ENCODE measurements around the gene ZNF804B. TPM values are rescaled to one million over a fixed set of nuclear protein-coding genes. Genes with fewer than 3 reads are reported as not detected.

Gene ZNF804B
- total RNA-seq, 2 experiments from 2014 or later = not detected

DNA sequence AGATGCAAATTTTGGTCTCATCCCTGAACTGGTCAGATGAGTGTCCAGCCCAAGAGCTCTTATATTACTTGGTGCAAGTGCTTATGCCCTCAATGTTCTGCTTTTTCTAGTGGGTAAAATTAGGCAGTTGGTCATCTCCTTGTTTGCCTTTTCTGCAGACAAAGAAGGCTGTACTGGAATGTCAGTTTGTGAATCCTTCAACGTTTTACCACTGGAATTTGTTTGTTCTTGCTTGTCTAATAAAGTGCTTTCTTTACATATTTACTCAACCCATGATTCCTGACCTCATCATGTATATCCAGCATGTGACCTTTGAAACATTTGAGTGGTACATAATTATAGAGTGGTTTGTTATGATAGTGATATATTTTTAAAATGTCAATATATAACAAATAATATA is 268.3 kb downstream of the ZNF804B start:
- no peak for DNase-seq
- no peaks in the 10 kb centered on the region for H3K36me3 Mint-ChIP-seq (ENCODE audit: low read depth)
- H3K4me3 Mint-ChIP-seq = no peak overlapping the region
- ChIA-PET CTCF (interaction anchor here (0.6 kb wide), 1 partner anchor 19 kb away, joined by 3 read pairs; no protein-coding TSS in a partner anchor), POLR2A (no interaction called here)
- no peaks in the 10 kb centered on the region for H3K9me3 Mint-ChIP-seq
- H3K27ac Mint-ChIP-seq = no peak overlapping the region
- no peaks in the 10 kb centered on the region for H3K4me1 Mint-ChIP-seq
- H3K27me3 Mint-ChIP-seq = no peaks in the 10 kb centered on the region

DNA sequence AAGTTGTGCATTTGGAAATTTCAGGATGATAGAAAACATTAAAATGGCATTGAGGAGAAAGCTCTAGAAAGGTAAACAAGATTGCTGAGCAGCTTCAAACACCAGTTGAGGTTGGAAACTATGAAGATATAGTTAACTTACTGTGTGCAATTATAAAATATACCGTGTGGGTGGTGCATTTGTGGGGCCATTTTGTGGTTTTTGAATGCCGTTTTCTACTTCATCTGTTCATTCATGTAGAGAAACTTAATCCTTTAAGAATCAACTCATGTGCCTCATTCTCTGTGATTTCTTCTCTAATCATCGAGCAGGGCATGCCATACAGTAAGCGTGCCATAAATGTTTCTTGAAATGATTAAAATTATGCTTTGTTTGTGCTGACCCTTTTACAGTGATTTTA is 268.8 kb downstream of the ZNF804B start:
- ChIA-PET POLR2A (no interaction called here), CTCF (no interaction called here)
- DNase-seq = no peak
- H3K4me1 Mint-ChIP-seq = no peaks in the 10 kb centered on the region
- H3K4me3 Mint-ChIP-seq = no peak overlapping the region
- no peaks in the 10 kb centered on the region for H3K27me3 Mint-ChIP-seq
- H3K27ac Mint-ChIP-seq = no peak overlapping the region
- no peaks in the 10 kb centered on the region for H3K9me3 Mint-ChIP-seq
- no peaks in the 10 kb centered on the region for H3K36me3 Mint-ChIP-seq (ENCODE audit: low read depth)

DNA sequence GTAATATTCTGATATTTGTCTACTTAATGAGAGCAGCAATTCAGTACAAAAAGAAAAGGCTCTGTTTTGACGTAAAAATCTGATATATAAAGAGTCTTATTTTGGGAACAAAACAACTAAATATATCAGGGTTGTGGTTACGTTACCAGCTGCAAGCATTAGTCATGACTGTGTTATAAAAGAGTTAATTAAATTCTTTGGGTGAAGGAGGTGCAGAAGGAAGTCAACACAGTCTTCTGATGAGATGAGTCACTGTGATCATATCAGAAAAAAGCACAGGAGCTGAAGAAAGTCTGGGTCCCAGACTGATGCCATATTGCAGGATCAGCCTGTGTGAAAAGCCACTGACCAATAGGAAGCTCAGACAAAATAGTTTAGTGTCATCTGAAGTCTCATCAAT is 270.4 kb downstream of the ZNF804B start:
- H3K36me3 Mint-ChIP-seq (ENCODE audit: low read depth) = no peaks in the 10 kb centered on the region
- H3K4me3 Mint-ChIP-seq = no peak overlapping the region
- DNase-seq = no peak
- no peak overlapping the region for H3K27ac Mint-ChIP-seq
- ChIA-PET CTCF (no interaction called here), POLR2A (no interaction called here)
- no peaks in the 10 kb centered on the region for H3K9me3 Mint-ChIP-seq
- H3K4me1 Mint-ChIP-seq = no peaks in the 10 kb centered on the region
- H3K27me3 Mint-ChIP-seq = no peaks in the 10 kb centered on the region

DNA sequence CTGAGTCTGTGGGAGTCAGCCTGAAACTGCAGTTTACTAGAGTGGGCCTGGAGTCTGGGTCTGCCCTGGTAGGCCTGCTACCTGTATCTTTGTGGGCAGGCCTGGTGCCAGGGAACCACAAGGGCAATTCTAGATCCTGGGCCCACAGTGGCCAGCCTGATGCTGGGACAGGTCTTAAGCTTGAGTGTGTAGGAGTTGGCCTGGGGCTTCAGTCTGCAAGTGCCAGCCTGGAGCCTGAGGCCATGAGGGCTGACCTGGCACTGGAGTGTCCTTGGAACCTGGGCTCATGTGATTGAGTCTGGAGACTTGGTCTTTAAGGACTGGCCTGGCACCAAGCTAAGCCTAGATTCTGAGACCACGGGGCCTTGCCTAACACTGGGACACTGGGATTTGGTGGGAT is 281.7 kb downstream of the ZNF804B start:
- POLR2A ChIA-PET = no interaction called here
- Mint-ChIP-seq H3K4me1 (no peaks in the 10 kb centered on the region), H3K4me3 (no peak overlapping the region), H3K9me3 (peaks cover 10% of the 10 kb centered on the region), H3K36me3 (ENCODE audit: low read depth) (no peaks in the 10 kb centered on the region), H3K27me3 (no peaks in the 10 kb centered on the region), H3K27ac (no peak overlapping the region)
- CTCF ChIA-PET = no interaction called here
- no peak for DNase-seq

DNA sequence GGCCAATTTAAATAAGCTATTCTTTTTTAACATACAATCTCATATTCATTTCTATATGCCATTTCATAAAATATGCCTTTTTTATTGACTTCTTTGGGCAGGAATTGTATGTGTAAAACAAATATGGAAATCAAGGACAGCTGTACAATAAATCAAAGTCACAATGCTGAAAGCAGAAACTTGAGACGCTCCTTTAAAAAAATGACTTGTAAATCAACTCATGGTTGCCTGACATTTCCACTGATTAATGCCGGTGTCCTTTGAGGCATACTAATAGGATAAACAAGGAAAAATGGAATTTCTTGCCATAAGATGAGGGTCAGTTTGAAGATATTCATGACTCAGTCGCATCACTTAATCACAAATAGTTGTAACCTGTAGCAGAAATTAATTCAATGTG is 283.4 kb downstream of the ZNF804B start:
- Mint-ChIP-seq H3K9me3 (peaks cover 10% of the 10 kb centered on the region), H3K36me3 (ENCODE audit: low read depth) (no peaks in the 10 kb centered on the region), H3K27me3 (no peaks in the 10 kb centered on the region), H3K4me1 (no peaks in the 10 kb centered on the region), H3K27ac (no peak overlapping the region), H3K4me3 (no peak overlapping the region)
- CTCF ChIA-PET = no interaction called here
- no peak for DNase-seq
- POLR2A ChIA-PET = no interaction called here

DNA sequence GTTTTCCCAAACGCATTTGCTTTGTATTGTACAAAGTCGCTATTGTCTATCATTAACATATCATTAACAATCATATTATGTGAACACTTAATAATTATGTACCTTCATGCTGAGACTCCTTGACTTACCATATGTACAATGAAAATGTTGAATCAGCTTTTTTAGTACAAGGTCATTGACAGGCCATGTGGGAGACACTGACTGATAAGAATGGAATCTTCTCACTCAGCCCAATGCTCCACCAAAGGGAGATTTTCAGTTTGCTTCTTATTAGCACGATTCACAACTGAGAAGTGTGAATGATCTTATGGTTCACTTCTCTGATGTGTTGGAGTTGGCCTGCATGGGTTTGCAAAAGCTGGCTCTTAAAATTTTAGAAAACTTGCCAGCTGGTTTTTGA is 289.5 kb downstream of the ZNF804B start:
- no peaks in the 10 kb centered on the region for H3K36me3 Mint-ChIP-seq (ENCODE audit: low read depth)
- H3K27me3 Mint-ChIP-seq = no peaks in the 10 kb centered on the region
- no peak for DNase-seq
- no peaks in the 10 kb centered on the region for H3K4me1 Mint-ChIP-seq
- ChIA-PET POLR2A (no interaction called here), CTCF (no interaction called here)
- H3K4me3 Mint-ChIP-seq = no peak overlapping the region
- H3K9me3 Mint-ChIP-seq = peaks cover 3% of the 10 kb centered on the region
- no peak overlapping the region for H3K27ac Mint-ChIP-seq

DNA sequence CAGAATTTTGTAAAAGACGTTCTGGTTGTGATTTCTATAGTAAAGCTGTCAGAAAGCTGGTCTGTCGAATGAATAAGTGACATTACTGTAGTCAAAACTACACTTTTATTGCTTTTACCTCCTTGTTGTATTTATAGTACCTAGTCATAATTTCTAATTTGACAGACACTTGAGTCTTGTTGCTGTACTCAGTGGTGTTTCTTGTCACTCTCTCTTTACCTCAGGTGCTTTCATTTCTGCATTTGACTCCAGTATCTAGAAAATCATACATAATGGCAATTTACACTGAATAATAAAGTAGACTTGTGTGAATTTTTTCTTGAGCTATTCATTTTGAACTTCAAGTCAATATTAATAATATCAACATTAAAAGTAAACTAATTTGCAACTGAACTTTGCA is 293.6 kb downstream of the ZNF804B start:
- ChIA-PET POLR2A (no interaction called here), CTCF (no interaction called here)
- Mint-ChIP-seq H3K9me3 (no peaks in the 10 kb centered on the region), H3K36me3 (ENCODE audit: low read depth) (no peaks in the 10 kb centered on the region), H3K27ac (no peak overlapping the region), H3K4me3 (no peak overlapping the region), H3K4me1 (no peaks in the 10 kb centered on the region), H3K27me3 (no peaks in the 10 kb centered on the region)
- DNase-seq = no peak

DNA sequence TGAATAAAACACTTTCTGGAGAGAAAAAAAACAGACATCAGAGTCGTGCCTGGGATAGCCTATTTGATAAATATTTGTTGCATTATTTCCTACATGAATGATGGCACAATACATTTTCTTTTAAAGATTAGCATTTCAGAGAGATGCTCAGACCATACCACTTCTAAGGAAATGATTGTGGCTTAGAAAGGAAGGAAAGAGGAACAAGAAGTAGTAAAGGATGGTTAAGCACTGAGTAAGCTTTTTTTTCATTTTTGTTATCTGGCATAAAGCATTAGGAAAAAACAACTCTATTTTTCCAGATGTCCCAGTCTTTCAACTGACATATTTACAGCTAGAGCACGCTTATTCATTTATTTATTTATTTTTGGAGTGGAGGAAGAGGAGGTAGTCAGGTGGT is 294.9 kb downstream of the ZNF804B start:
- Mint-ChIP-seq H3K27ac (no peak overlapping the region), H3K4me1 (no peaks in the 10 kb centered on the region), H3K27me3 (no peaks in the 10 kb centered on the region), H3K4me3 (no peak overlapping the region), H3K36me3 (ENCODE audit: low read depth) (no peaks in the 10 kb centered on the region), H3K9me3 (no peaks in the 10 kb centered on the region)
- DNase-seq = no peak
- ChIA-PET CTCF (no interaction called here), POLR2A (no interaction called here)

DNA sequence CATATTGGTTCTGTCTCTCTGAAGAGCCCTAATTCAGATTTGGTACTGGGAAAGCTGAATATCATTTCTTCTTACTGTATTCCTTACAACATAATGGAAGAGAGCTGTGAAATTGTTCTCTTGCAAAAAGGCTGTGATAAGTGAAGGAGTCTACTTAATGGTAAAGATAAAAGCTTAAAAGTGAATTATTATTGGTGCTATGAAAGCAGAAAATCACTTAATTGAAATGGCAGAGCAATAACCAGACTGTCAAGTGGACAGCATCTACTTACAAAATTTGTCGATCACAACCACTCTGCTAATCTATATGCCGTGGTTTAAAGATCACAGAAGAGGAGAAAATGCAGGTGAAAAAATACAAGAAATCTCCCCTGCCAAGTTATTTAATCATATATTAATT is 300.7 kb downstream of the ZNF804B start:
- H3K27ac Mint-ChIP-seq = no peak overlapping the region
- H3K4me1 Mint-ChIP-seq = no peaks in the 10 kb centered on the region
- CTCF ChIA-PET = no interaction called here
- DNase-seq = no peak
- no peaks in the 10 kb centered on the region for H3K36me3 Mint-ChIP-seq (ENCODE audit: low read depth)
- no peak overlapping the region for H3K4me3 Mint-ChIP-seq
- POLR2A ChIA-PET = no interaction called here
- H3K27me3 Mint-ChIP-seq = no peaks in the 10 kb centered on the region
- H3K9me3 Mint-ChIP-seq = no peaks in the 10 kb centered on the region

DNA sequence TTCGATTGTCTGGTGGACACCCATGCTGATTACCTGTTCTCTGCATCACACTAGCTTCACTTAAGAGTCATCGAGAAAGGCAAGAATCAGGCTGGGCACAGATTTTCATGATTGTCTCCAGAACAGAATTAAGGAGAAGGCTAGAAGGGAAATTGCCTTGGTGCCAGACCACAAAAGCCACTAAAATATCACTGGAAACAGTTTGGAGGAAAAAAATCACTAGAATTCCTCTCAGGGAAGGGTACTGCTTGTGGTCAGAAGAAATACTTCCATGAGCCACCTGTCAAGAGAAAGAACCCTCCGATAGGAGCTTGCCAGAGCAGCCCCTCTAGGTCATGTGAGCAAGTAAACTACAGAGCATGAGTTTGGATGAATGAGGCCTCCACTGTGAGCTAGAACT is 305.3 kb downstream of the ZNF804B start:
- no peaks in the 10 kb centered on the region for H3K27me3 Mint-ChIP-seq
- H3K4me3 Mint-ChIP-seq = no peak overlapping the region
- no peak for DNase-seq
- H3K36me3 Mint-ChIP-seq (ENCODE audit: low read depth) = no peaks in the 10 kb centered on the region
- H3K27ac Mint-ChIP-seq = no peak overlapping the region
- no peaks in the 10 kb centered on the region for H3K4me1 Mint-ChIP-seq
- H3K9me3 Mint-ChIP-seq = no peaks in the 10 kb centered on the region
- ChIA-PET POLR2A (no interaction called here), CTCF (no interaction called here)

DNA sequence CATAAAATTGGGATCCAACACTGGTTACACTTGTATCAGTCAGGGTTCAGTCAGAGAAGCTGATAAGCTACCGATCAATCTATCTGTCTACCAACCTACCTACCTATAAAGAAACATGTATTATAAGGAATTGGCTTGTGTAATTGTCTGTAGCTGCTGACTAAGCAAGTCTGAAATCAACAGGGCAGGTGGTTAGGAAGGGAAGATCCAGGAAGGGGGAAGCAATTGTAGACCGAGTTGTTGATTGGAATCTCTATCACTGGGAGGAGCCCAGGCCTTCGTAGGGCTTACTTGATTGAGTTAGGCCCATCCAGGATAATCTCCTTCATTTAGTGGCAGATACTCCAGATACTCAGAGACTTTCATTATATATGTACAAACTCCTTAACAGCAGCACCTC is 307.5 kb downstream of the ZNF804B start:
- Mint-ChIP-seq H3K4me1 (no peaks in the 10 kb centered on the region), H3K27ac (no peak overlapping the region), H3K27me3 (no peaks in the 10 kb centered on the region), H3K36me3 (ENCODE audit: low read depth) (no peaks in the 10 kb centered on the region), H3K4me3 (no peak overlapping the region), H3K9me3 (no peaks in the 10 kb centered on the region)
- DNase-seq = no peak
- ChIA-PET POLR2A (no interaction called here), CTCF (no interaction called here)

DNA sequence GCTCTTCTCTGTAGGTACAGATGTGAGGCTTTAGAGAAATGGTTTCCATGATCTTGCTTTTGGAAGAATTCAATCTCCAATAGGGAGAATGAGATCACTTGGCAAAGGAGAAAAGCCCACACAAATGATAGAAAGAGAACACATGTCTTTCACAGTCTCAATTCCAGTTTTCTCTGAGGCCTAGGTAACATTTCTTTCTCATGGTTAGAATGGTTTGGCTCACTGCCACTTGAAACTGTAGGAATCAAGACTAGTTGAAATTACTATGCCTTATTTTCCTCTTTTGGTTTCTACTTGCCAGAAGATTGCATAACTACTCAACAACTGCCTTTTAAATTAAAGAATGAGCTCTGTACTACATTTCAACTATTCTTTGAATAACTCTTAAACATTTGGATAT is 312.6 kb downstream of the ZNF804B start:
- Mint-ChIP-seq H3K27me3 (no peaks in the 10 kb centered on the region), H3K4me1 (no peaks in the 10 kb centered on the region), H3K36me3 (ENCODE audit: low read depth) (no peaks in the 10 kb centered on the region), H3K9me3 (peaks cover 4% of the 10 kb centered on the region), H3K4me3 (no peak overlapping the region), H3K27ac (no peak overlapping the region)
- CTCF ChIA-PET = interaction anchor here (0.6 kb wide), 1 partner anchor 241 kb away, joined by 3 read pairs; no protein-coding TSS in a partner anchor
- no peak for DNase-seq
- POLR2A ChIA-PET = no interaction called here

DNA sequence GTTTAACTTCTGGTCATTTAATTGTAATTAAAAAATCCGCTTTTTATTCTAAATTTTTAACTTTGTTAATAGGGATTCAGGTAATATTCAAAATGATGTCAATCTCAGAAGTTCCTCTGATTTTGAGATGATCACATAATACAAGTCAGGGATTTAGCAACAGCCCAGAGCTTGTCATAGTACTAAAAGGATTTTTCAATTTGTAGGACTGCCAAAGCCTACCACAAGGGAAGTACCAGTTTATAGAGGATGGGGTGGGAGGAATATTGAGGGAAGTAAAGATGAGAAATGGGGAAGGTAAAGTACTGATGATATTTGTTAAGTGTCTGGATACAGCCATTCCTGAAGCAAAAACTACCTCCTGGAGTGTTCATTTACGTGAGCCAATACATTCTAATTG is 314.3 kb downstream of the ZNF804B start:
- Mint-ChIP-seq H3K27ac (no peak overlapping the region), H3K9me3 (peaks cover 4% of the 10 kb centered on the region), H3K4me1 (no peaks in the 10 kb centered on the region), H3K36me3 (ENCODE audit: low read depth) (no peaks in the 10 kb centered on the region), H3K4me3 (no peak overlapping the region), H3K27me3 (no peaks in the 10 kb centered on the region)
- ChIA-PET POLR2A (no interaction called here), CTCF (no interaction called here)
- DNase-seq = no peak

DNA sequence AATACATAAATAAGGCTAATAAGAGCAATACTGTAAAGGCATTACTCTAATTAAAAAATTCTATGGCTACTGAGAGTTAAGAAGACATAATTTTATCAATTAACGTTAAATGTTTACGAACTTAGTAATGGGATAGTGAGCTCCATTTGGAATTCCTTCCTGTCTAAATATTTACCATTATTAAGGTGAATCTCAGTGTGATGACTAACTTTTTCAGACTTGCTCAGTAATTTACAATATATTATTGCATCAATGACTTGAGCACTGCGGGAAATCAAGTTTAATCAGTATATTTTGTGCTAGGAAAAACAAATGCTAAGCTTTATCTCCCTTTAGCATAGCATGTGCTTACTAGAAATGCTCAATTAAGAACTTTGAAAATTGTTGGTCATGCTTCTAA is 318.5 kb downstream of the ZNF804B start:
- no peaks in the 10 kb centered on the region for H3K4me1 Mint-ChIP-seq
- no peak for DNase-seq

DNA sequence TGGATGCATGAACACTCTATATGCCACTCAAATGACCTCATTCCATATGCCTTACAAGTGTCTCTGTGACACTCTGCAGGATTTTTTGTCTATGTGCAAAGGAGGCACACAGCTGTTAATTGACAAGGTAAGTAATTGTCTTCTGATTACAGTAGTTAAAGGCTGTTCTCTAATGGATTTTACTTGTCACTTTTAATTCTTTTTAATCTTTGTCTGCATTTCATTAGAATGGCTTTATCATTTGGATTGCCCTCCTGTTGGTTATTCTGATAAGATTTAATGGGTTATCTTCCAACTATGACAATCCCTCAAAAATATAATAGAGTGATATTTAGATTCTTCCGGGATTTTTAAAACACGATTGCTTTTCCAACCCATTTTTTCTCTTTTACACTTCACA is 326.1 kb downstream of the ZNF804B start:
- H3K36me3 Mint-ChIP-seq (ENCODE audit: low read depth) = no peaks in the 10 kb centered on the region
- no peaks in the 10 kb centered on the region for H3K27me3 Mint-ChIP-seq
- ChIA-PET CTCF (no interaction called here), POLR2A (no interaction called here)
- no peak overlapping the region for H3K4me3 Mint-ChIP-seq
- no peaks in the 10 kb centered on the region for H3K9me3 Mint-ChIP-seq
- DNase-seq = no peak
- H3K4me1 Mint-ChIP-seq = no peaks in the 10 kb centered on the region
- H3K27ac Mint-ChIP-seq = no peak overlapping the region

More for the DNA sequence above, 318.5 kb downstream of the ZNF804B start:
- Mint-ChIP-seq H3K27me3 (no peaks in the 10 kb centered on the region), H3K27ac (no peak overlapping the region), H3K4me3 (no peak overlapping the region), H3K36me3 (ENCODE audit: low read depth) (no peaks in the 10 kb centered on the region), H3K9me3 (peaks cover 4% of the 10 kb centered on the region)
- POLR2A ChIA-PET = no interaction called here
- CTCF ChIA-PET = no interaction called here
